Stimulated activated CD4-positive, alpha-beta T cell treated with anti-CD3 and anti-CD28 coated beads, Interleukin-12 subunit alpha, Interleukin-12 subunit beta, amount 100 ng/mL, for 4 hours (primary cell): Measurements from ENCODE around the gene CD109.
"Not testable (repeated sequence)": the region's sequence is repeated elsewhere in the genome, so short reads cannot be mapped to it uniquely, and the experiment has no call there.

Experiments
- DNase-seq: peaks from one replicate; pipeline ENCODE4 v3.0.0-alpha.2; 2020

The CD109 gene

DNA sequence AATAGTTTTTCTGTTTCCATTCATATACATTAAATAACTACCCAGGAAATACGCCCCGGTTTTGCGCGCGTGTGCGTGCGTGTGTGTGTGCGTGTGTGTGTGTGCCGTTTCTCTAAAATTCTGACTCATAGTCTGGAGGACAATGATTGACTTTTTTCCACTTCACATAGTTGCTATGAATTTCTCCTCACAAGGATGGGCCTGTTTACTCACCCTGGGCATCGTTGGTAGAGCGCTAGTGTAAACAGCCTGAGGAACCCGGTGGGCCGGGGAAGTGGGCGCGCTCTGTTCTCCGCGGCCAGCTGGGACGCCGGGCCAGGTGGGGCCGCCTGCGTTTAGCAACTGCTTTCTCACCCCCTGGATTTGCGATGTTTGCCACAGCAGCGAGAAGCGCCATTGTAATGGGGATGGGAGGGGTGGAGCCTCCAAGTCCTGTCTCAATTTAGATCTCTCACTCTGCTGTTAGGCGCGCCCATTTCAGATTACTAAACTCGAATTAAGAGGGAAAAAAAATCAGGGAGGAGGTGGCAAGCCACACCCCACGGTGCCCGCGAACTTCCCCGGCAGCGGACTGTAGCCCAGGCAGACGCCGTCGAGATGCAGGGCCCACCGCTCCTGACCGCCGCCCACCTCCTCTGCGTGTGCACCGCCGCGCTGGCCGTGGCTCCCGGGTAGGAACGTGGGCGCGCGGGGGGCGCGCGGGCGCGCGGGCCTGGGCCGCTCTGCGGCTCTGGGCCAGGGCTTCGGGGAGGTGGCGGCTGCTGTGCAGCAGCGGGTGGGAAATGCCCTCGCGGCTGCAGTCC is at the start of gene CD109:
Gene CD109, plus strand, starts transcription at position 585 of the 803 bp plus-strand sequence. Its CDS starts 13 bp downstream, at position 598.
- peak; percentile 66 for DNase-seq

DNA sequence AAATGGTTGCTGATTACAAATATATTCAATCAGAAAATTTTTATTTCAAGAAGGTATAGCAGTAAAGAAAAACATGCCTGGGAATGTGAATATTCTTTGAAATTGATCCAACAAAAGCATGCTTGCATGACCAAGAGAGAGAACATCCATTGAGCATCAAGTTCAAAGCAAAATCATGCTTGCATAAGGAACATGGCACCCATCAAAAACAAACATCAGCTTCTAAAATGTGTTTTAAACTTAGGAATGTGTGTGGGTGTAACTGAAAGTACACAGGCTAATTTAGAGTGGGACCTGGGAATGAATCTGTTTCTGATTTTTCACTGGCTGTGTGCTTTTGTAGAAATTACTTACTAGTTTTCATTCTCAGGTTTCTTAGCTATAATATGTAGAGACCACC is 47.8 kb upstream of the CD109 start:
- no peak for DNase-seq

DNA sequence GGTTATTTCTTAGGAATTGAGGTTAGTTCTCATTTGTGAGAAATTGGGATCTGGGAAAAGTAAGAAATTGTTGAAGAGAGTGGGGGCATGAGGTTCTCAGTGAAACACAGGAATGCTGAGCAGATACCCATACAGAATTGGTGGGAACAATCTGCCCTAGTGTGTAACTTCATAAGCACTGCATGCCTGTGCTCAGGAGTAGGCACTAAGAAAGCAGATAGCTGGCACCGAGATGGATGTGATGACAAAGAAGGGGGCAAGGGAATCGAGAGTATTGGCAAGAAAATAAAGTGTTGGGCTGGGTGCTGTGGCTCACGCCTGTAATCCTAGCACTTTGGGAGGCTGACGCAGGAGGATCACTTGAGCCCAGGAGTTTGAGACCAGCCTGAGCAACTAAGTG is 46.2 kb upstream of the CD109 start:
- DNase-seq = no peak

DNA sequence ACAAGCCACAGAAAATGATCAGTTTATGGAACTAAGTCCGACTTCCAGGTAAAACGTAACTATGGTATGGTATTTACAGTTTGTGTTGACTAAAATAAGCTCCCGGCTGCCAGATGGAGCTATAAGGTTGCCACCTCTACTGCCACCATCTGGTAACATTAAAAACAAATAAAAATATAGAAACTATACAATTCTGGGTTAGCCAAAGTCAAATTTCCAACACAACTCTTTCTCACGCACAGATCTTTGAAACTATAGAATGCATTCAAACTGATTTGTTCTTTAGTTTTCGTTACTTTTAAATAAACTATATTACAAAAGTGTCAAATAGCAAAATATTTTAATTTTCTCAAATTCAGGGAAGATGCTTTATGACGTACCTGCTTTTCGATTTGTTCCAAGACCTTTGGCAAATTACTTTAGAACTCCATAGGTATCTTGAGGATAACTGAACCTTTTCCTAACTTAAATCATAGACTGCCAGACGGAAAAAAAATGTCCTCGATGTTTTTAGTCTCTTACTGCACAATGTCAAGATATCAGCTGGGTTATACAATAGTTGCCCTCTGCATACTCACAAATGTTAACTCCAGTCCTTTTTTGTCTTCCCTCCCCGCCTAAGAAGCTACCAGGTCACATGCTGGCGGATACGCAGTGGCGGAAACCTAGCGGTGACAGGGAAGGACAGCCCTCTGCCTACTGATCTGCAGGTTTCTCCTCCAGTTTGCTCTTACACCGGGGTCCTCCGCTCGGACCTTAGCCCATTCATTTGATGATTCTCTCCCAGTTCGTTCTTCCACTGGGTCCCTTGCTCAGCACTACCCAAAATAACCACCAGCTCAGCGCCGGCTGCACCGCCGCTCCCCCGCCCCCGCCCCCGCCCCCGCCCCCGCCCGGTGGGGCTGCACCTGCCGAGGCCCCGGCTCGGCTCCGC is 43.1 kb upstream of the CD109 start:
- peak; percentile 32 for DNase-seq

DNA sequence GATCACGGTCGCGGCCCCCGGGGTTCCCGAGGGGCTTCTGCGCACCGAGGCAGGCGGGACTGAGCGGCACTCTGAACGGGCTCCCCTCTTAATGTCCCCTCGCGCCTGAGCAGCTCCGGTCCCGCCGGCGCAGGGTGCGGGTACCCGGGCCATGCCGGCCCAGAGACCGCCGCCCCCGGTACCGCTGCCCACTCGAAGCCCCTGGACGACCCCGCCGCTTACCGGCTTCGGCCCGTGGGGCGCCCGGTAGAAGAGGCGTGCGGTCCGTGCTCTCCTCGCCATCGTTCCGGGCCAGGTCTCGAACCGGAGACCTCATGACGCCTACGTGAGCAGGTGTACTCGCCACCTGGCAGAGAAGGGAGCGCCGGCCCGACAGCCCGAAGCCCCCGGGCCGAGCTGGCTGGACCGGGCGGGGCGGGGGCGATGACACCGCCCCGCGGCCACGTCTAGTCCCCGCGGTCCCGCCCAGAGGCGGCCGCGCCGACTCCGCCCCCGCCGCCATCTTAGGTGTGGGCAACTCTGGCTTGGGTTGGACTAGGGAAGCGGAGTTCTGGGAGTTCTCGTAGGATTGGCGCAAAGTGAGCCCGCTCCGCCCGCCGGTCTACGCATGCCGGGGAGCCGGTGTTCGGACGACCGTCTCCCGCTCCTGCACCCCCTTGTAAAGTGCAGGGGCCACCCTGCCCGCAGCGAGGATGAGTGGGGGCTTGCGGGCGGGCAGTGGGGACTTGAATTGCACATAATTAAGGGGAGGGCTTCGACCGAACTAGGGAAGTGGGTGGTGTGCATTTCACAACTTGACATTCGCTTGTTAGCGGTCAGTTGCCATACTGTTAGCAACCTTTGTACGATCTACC is 42.2 kb upstream of the CD109 start, which contains the start of gene SLC17A5:
Gene SLC17A5, minus strand, starts transcription at position 422 of the 854 bp plus-strand sequence. Its CDS starts 106 bp downstream, at position 316.
- DNase-seq = peak; percentile 88

DNA sequence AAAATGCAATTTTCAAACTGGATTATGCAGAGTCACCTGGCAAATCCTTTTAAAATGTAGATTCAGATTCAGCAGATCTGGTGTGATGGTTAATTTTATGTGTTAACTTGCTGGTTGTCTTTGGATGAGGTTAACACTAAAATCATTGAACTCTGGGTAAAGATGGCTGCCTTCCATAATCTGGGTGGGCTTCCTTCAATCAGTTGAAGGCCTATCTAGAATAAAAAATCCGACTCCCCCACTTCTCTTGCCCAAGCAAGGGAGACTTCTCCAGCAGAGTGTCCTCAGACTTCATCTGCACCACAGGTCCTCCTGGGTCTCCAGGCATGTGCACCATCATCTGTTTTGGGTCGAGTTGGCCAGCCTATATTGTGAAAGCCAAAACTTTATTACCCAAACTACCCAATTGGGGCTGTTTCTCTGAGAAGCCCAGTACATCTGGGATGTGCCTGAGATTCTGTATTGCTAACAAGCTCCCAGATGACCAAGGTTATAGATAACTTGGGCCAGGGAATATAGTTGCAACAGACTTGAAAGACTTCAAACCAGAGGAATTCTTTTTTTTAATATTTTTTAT is 40.6 kb upstream of the CD109 start:
- no peak for DNase-seq

DNA sequence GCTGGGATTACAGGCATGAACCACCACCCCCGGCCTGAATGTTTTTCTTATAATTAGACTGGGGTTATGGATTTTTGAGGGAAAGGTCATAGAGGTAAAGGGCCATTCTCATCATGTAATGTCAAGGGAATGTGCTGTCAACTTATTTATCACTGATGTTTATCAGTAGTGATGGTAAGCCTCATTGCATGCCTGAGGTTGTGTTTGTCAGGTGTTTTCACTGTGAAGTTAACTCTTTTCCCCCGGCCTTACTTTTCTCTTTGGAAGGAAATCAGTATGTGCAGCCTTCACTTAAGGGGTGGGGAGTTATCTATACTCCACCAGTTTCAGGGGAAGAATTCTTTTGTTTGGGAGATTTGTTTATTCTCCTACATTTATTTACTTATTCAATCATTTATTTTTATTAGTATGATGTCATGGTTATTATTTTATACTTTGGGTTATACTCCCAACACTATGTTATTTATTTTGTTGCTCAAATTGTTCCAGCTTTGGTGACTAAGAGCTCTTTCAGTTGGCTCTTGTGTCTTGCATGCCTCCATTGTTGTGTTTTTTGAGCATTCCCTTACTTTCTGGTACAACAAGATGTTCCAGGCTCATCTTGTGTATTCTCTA is 39.4 kb upstream of the CD109 start:
- no peak for DNase-seq

DNA sequence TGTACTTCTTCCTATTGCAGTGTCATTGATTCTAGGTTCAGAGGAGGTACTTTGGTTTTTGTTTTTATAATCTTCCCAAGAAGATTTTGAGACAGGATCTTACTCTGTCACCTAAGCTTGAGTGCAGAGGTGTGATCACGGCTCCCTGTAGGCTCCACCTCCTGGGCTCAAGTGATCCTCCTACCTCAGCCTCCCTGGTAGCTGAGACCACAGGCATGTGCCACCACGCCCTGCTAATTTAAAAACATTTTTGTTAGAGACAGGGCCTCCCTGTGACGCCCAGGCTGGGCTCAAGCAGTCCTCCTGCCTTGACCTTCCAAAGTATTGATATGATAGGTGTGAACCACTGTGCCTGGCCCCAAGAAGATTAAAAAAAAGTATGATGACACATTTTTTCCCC is 38.8 kb upstream of the CD109 start:
- DNase-seq = no peak

DNA sequence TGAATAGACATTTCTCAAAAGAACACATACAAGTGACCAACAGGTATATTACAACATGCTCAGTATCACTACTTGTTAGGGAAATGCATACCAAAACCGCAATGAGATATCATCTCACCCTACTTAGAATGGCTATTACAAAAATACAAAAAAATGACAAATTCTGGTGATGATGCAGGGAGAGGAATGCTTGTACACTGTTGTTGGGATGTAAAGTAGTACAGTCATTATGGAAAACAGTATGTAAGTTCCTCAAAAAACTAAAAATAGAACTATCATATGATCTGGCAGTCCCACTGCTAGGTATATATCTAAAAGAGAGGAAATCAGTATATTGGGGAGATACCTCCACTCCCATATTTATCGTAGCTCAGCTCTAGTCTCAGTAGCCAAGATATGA is 31.3 kb upstream of the CD109 start:
- no peak for DNase-seq

DNA sequence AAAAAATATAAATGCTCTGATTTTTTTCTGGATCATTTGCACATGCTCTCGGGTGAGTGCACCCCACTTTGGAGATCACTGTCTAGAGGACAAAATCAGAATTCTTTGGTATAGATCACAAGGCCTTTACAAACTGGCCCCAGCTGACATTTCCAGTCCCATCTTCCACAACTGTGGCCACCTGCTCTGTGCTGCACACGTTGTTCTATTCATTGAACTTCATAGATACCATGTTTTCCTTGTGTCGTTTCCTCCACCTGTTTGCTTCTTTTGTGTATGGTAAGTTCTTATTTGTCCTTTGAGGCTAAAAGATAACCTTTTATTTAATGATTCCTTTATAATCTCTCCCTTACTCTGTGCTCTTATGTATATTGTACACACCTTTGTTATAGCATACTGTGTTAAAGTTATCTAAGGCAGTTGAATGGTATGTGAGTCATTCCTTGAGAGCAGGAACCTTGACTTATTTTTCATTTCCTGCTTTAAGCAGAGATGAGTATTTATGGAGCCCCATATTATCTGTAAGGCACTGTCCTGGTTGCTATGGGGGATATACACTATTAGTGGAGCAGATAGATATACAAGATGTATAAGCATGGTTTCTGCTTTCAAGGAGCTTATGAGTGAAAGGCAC is 30.2 kb upstream of the CD109 start:
- DNase-seq = no peak

DNA sequence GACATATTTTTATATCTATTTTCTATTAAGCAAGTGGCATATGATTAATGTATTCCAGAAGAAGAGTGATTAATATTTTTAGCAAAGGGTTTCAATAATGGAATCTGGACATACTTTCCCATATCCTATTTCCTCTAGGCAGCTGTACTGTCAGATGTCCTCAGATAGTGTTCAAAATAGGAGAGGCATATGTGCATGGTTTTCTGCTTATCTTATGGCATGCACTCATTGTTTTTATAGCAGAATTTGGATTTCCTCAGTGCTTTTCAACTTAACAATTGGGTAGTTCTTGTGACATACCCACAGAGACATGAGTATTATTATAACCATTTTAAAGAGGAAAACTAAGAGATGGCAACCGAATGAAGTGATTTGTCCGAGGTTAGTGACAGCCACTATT is 29.6 kb upstream of the CD109 start:
- DNase-seq = no peak

DNA sequence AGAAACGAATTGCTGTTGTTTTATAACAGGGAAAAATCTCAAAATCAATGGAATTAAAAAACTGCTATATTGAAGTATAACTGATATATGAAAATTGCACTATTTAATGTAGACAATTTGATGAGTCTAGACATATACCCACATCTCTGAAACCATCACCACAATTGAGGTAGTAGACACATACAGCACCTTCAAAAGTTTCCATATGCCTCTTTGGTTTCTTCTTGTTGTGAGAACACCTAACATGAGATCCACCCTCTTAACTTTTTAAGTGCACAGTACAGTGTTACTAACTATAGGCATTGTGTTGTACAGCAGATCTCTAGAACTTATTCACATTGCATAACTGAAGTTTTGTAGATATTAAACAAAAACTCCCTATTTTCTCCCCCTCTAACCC is 28.2 kb upstream of the CD109 start:
- DNase-seq = no peak

DNA sequence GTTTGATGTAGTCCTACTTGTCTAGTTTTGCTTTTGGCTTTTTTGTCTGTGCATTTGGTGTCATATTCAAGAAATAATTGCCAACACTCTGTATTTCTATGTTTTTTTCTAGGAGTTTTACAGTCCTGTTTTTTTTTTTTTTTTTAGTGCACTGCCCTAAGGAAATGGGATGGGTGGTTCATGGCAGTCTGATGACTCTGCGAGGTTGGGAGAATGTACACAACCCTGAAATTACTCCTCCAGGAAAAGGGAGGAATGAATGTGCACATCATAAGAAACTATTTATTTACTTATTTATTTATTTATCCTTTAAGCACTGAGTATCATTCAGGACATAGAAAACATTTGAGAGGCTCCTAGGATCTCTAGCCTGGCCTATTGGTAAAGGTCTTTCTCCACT is 27.0 kb upstream of the CD109 start:
- DNase-seq = no peak

DNA sequence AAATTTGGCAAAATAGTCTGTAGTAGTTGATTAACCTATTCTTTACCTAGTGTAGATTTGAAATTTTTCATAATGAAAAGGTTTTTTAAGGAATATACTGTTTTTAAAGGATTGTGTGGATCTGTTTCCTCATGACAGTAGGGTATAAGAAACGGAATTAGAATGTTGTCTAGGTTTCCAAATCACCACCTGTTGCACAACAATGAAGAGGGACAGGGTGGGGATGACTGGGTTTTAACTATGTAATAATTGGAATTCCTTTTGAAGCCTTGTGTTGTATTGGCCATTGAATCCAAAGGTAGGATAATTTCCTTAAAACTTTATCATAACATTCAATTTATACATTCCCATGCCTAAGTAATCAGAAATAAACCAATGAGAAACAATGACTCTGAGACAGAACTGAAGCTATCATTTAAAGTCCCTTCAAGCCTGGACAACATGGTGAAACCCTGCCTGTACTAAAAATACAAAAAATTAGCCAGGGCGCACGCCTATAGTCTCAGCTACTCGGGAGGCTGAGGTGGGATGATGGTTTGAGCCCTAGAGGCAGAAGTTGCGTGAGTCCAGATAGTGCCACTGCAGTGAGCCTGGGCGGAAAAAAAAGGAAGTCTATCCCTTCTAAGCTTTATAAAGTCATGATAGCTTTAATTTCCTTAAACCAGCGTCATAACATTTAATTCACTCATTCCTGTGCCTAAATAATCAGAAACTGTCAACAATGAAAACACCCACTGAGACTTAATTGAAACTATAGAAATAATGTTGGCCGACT is 23.9 kb upstream of the CD109 start:
- no peak for DNase-seq

DNA sequence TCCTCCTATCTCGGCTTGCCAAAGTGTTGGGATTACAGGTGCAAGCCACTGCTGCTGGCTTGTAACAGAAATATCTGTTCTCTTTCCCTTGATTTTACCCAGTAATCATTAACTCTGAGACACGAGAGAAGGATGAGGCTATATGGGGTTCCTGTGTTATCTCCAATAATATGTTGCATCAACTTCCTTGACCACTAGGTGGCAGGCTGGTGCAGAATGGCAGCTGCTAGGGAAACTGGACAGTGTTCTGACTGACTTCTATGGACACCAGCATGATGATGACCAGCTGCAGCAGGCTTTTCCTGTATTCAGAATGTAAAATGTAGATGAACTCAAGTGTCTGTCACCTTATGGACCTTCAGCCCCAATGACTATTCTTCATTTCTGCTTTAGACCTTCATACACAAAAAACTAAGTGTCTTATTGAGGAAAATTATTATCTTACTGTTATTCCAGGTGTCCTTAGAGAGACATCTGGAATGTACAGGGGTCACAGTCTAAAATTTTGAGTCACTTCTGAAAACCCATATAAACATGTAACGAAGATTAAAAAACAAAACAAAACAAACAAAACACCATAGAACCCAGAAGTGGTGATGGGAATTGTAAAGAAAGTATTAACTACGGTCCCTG is 20.4 kb upstream of the CD109 start:
- peak; percentile 66 for DNase-seq

DNA sequence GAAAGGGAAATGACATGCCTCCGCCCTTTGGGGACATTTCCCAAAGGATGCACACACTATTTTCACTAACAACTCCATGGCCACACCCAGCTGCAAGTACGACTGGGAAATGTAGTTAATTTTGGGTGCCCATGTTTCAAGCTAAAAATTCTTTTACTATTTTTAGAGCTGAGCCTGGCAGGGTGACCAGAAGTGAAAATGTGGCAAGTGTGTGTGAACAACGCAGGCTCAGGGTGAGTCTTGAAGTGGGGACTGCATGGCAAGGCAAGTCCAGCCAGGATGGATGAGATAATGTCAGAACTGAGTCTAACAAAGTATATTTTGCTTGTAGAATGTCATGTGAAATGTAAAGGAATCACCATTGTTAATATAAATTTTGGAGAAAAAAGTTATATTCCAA is 17.0 kb upstream of the CD109 start:
- no peak for DNase-seq

DNA sequence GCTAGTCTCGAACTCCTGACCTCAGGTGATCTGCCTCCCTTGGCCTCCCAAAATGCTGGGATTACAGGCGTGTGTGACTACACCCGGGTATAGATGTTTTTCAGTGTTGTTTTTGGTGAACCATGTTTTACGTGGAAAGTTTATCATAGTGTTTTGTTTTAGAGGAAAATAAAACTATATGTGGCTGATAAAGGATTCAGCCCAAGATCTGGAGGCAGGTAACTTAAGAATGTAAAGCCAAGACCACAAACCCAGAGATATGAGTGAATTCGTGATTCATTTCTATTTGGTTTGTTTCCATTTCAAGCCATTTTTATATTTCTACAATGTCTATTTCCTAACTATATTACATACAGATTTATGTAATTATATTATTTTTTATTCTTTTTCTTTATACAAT is 16.2 kb upstream of the CD109 start:
- not testable (repeated sequence) for DNase-seq

DNA sequence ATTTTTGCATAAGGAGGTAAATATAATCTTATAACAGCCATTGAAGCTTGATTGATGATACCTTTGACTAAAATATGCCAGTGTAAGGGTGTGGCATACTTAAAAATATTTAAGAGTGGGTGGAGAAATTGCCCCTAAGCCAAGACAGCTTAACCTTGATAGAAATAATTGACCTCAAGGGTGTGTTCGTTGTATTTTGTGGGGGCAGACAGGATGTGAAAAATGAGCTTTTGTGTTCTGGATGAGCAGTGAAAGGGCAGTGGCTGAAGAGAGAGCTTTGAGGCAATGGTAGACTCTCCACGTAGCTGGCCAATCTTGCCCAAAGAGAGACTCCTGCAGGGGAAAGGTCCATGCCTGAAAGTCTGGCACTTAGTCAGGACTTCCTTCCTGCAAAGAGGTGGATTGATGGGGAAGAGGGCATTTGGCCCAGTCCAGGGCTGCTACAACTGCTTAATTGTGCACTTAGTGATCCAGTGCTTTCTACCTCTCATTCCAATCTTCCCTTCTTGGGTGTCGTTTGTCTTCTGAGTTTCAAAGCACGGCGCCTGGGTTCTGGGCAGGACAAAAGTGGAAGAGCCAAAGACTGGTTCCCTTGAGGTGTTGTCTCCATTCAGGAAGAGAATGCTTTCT is 15.6 kb upstream of the CD109 start:
- no peak for DNase-seq

DNA sequence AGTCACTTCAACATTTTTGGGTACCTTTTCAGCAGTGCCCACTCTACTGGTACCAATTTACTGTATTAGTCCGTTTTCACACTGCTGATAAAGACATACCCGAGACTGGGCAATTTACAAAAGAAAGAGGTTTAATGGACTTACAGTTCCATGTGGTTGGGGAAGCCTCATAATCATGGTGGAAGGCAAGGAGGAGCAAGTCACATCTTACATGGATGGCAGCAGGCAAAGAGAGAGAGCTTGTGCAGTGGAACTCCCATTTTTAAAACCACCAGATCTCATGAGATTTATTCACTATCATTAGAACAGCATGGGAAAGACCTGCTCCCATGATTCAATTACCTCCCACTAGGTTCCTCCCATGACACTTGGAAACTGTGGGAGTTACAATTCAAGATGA is 12.4 kb upstream of the CD109 start:
- not testable (repeated sequence) for DNase-seq

DNA sequence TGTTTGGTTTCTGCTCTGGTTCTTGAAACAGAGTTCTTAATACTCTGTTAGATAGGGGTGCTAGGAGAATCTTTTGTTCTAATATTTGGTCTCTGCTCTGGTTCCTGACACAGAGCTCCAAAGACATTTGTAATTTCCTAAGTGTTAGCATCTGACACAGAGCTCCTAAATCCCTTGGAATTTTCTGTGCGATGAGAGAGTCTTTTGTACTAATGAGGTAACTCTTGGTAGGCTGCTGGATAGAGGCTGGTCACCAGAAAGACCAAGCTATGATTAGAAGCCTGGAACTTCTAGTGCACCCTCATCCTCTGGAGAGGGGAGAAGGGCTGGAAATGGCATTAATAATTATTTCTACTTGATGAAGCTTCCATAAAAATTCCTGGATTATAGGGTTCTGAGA is 7.7 kb upstream of the CD109 start:
- no peak for DNase-seq
